Inflammatory macrophage (primary cell): ENCODE data around the gene APC2.

ENCODE experiments used
- DNase-seq, 2 donors: peaks; one replicate each; pipeline ENCODE4 v3.0.0-alpha.2; 2020 to 2022
- total RNA-seq, 18 experiments: gene quantifications; one replicate each; lab custom pipeline; 2026; ENCODE audit warnings: mixed read lengths in 6 of 18, inconsistent platforms in 2 of 18; lab: John Stamatoyannopoulos, UW

Gene APC2
- 0 to 1.9 (median 0.07) reads per million in 18 experiments for total RNA-seq

- no peak for DNase-seq
These were observed at the start of gene APC2 for GRCh38 chr19:1449467-1450442. Gene APC2 (plus strand): TSS chr19:1450121. CDS start chr19:1453002, 2,881 bp downstream.

- no peak for DNase-seq
These were observed 49.4 kb upstream of the APC2 start for GRCh38 chr19:1400281-1401137.

- DNase-seq, result no peak
These were observed 48.6 kb upstream of the APC2 start, which contains the start of gene GAMT for GRCh38 chr19:1401138-1401888. Gene GAMT (minus strand): TSS chr19:1401542. CDS start chr19:1401476, 66 bp downstream.

DNA sequence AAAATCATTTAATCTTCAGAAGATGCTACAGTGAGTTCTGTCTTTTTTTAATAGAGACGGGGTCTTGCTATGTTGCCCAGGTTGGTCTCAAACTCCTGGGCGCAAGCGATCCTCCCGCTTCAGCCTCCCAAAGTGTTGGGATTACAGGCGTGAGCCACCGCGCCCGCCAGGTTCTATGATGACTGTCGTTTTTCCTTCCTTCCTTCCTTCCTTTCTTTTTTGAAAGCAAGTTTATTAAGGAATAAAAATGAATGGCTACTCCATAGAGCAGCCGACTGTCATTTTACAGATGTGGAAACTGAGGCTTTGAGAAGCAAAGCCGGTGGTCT is 48.1 kb upstream of the APC2 start:
- DNase-seq, result no peak

DNA sequence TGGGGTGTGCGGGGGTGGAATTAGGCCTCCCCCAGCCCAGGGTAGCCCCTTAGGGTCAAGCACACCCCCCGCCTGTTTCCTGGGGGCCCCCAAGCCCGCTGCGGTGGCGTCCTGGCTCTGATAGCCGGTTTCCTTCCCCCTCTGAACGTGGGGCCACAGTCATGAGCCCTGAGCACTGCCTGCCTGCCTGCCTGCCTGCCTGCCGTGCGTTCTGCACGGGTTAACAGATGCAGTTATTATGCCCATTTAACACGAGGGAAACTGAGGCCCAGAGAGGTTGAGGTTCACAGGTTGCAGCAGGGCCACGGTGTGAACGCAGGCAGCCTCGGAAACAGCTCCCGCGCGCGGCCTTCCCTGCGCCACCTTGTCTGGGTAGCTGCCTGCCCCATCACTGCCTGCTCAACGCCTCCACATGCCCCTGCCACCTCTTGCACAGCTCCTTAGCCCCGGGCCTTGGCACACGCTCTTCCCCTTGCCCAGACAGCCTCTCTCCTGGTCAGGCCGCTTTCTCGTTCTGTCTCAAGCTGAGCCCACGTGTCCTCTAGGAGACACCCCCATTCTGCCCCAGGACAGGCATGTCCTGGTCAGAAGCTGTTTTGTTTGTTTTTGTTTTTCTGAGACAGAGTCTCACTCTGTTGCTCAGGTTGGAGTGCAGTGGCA is 47.4 kb upstream of the APC2 start:
- peak in 1 of 2 donors; percentile 19 for DNase-seq

DNA sequence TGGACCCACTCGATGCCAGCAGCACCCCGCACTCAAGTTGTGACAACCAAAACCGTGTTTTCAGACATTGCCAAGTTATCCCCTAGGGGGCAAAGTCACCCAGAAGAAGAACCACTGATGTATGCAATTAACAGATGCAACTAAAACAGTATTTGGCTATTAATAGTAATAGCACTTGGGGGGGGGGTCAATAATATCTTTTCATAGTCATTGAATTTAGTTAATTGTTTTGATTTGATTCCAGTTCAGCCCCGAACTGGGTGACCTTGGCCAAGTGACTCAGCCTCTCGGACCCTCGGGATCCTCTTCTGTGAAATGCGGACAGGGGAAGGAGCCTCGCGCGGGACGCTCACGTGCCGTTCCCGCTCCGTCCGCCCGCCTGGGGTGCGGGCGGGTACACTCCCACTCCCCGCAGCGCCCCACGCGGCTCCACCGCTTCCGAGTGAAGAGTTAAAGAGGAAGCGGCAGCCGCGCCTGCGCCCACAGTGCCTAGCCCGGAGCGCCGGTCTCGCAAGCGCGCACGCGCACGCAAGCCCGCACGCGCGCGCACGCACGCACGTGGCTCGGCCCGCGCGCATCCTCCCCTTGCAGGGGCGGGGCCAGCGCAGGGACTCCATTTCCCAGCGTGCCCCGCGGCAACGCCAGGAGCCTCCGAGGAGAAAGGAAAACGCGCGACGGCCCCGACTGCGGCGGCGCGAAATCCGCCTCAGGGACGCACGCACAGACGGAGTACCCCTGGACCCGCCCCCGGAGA is 43.0 kb upstream of the APC2 start:
- DNase-seq, result peak; percentile 99

DNA sequence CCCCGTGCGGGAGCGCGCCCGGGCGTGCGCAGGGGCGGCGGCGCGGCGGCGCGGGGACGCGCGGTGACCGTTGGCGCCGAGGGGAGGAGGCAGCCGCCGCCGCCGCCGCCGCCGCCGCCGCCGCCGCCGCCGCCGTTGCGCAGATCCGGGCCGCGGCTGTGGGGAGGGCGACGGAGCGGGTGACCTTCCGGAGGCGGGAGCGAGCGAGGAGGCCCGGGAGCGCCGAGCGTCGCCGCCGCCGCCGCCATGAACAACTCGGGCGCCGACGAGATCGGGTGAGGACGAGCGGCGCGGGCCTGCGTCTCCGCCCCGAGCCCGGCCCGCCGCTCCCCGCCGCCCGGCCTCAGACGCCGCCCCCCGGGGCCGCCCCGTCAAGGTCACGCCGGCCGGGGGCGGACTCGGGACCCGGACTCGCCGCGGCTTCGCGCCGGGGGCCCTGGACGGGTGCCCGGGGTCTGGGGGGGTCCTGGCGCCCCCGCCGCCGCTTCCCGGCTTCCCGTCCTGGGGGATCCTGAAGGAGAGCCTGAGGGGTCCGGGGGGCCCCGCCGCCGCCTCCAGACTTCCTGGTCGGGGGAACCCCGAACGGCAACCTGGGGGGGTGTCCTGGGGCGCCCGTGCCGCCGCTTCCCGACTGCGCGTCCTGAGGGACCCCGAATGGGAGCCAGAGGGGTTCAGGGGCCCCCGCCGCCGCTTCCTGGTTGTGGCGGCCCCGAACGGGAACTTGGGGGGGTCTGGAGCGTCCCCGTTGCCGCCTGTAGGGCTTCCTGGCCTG is 42.2 kb upstream of the APC2 start, which contains the start of gene DAZAP1:
Gene DAZAP1, plus strand, starts transcription at position 59 of the 772 bp plus-strand sequence. Its CDS starts 188 bp downstream, at position 247.
- DNase-seq, result peak; percentile 8 to 60

DNA sequence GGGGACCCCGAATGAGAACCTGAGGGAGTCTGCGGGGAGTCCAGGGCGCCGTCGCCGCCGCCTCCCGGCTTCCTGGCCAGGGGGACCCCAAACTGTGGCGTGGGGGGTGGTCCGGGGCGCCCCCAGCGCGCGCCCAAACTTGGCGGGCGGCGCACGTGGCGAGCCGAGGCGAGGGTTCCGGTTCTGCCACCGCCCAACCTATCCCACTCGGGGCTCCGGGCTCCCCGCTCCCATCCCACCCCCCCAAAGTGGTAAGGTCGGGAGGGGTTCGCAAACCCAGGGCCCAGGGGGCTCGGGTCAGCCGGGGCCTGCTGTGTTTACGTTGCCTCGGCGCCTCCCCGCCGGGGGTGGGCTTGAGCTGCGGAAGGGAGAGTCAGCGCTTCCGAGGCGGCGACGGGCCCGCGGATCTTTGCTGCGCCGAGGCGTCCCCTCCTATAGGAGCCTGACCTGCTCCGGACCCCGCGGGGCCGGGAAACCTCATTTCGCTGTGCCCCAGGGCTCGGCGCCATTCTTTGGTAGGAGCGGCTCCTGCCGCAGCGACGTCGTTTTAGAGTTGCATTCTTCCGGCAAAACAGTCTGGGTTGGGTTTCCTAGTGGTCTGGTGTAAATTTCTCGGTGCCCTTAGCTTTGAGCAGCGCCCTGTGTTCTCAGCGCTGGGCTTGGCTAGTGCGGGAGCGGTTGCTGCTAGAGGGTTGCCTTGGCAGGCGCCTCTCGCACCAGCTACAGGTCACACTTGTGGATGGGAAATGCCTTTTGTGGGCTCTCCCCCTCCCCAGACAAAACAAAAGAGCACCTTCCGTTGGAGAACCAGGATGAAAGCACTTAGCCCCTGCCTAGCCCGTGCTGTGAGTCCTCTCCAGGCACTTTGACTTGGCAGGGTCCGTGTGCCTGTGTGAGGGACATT is 41.4 kb upstream of the APC2 start:
- peak; percentile 22 to 48 for DNase-seq

GRCh38 chr19:1409204-1410005 is 40.5 kb upstream of the APC2 start:
- DNase-seq, result no peak

DNA sequence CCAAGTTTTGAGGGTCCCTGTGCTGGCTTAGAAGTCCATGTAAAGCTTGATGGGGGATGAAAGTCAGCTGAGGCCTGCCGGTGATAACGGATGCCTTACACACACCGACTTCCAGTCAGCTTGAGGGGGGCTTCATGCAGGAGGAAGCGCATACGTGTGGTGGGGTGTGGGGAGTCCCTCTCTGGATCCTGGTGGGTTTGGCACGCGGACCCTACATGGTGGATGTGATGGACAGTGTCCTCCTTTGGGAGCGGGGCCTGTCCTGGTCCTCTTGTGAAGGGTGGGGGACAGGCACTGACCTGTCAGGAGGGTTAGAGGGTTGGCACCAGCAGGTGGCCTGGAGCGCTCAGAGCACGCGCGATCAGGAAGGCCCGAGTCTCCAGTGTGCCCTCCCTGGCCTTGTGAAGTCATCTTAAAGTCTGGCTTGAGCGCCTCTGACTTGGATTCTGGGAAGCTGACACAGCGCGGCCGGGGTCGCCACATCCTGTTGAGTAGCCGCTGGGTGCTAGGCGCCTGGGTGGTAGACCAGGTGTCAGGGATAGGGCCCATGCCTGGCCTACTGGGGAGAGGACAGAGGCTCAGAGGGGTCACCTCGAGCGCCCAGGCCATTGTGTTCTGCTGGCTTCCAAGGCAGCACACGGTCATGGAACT is 39.7 kb upstream of the APC2 start:
- no peak for DNase-seq

DNA sequence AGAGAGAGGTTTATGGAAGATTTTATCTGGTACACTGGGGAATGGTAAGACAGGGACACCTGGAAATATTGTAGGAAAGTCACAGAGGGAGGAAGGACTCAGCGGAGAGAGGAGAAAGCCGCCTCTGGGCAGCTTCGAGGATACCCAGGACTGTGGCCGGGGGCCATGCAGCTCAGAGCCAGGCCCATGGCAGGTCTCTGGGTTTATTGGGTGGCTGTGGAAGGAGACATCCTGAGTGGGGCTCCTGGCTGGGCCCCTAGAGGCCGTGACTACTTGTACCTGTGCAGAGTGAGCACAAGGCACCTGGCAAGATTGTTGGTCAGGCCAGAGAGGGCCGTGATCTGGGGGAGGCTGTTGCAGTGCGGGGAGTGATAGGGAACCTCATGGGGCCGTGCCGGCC is 39.1 kb upstream of the APC2 start:
- DNase-seq, result no peak

- DNase-seq, result no peak
These were observed 38.4 kb upstream of the APC2 start for GRCh38 chr19:1411255-1412191.

DNA sequence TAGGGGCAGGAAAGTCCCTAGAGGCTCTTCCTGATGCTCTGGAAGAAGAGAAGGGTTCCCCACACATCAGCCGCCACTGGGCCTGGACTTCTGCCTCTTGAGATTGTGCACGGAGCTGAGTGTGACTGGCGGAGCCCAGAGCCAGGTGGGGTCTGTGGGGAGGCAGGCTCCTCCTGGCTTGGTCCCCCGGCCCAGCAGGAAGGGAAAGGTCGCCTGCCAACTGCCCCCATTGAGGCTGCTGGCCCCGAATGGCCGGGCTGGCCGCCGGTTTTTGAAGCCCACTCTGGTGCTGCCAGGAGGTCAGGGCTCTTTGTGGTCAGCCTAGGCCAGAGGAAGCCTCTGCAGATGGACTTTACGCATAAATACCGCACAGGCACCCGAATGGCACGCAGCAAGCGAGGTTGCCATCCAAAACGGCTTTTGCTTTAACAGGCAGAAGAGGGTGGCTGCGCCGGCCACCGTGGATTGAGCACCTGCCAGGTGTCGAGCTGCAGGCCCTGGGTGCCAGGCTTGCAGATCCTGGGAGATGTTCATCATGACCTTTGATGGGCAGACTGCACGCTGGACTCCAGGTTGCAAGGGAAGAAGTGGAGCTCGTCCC is 37.5 kb upstream of the APC2 start:
- no peak for DNase-seq

DNA sequence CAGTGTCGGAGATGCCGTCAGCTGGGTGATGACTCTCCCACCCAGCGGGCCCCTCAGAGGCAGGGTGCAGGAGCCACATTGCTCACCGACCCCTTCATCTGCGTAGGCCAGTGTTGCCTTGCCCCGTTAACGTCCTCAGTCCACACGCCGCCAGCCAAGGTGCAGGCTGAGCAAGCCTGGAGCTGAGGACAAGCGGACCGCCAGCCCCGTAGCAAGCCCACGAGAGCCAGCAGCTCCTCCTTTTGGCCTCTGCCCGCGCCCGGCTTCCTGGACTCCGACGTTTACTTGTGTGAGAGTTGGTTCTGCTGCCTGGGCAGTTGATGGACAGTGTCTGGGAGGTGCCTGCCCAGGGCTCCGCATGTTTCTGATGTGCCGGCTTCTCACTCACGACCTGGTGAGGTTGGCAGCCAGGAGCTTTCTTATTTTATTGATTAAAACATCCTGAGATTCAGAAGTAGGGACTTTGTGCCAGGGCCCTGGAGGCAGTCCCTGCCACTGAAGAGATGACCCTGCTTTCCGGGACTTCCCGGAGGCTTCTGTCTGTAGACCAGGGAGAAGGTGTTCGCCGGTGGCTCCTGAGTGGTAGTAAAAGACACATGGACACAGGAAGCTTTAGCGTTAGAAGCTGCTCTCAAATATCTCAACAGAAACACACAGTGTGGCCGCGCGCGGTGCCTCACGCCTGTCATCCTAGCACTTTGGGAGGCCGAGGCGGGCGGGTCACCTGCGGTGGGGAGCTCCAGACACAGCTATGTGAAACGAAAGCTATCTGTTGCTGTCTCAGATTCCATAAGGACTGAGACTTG is 36.7 kb upstream of the APC2 start:
- no peak for DNase-seq
